Vagina (tissue), 2 donors: Measurements from ENCODE around the gene PLEKHA3.

Experiments used
- POLR2AphosphoS5 ChIP-seq, 2 donors: sonication (generic); formaldehyde crosslinking; IDR thresholded peaks; one replicate each; pipeline ENCODE4 v1.9.0; 2017; ENCODE audit warnings: antibody characterized with exemption in 2 of 2, mild to moderate bottlenecking in 2 of 2, low read depth in 1 of 2; ENCODE audit not compliant: insufficient read depth in 1 of 2
- TF ChIP-seq, protein P1 (sequence below), 3 experiments: fragments of 450-650 bp in 2 of 3; fragments of 200-600 bp in 1 of 3; sonication (generic) in 1 of 3; IDR thresholded peaks; one replicate each; pipeline ENCODE4 v1.5.1; 2017 to 2019; ENCODE audit warnings: antibody characterized with exemption in 3 of 3, mild to moderate bottlenecking in 2 of 3, moderate library complexity in 2 of 3

DNA sequence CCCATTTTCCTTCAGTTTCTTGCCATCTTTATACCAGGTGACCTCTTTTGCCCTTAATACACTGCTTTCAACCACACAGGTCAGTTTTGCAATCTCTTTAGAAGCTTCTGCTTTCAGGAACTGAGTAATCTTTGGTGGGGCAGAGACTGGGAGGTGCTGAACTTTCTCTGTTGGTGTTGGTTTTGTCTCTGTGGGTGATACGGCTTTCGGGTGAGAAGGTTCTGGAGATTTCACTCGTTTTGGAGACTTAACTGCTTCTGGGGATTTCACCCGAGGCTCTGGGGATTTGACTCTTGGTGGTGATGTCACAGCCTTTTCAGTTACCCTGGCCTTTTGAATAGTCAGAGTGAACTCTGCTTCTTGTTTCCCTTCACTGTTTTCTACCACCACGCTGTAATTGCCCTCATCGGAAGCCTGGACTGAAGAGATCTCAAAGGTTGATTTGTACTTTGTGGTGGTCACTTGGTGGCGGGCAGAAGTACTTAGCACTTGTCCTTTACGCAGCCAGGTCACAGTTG, 50.4 kb downstream of the PLEKHA3 start:
- TF ChIP-seq POLR2AphosphoS5 (IDR thresholded peaks at IDR 0.05; ENCODE audit: insufficient read depth in 1 of 2, low read depth in 1 of 2) = no peak
- TF ChIP-seq, protein P1, sequence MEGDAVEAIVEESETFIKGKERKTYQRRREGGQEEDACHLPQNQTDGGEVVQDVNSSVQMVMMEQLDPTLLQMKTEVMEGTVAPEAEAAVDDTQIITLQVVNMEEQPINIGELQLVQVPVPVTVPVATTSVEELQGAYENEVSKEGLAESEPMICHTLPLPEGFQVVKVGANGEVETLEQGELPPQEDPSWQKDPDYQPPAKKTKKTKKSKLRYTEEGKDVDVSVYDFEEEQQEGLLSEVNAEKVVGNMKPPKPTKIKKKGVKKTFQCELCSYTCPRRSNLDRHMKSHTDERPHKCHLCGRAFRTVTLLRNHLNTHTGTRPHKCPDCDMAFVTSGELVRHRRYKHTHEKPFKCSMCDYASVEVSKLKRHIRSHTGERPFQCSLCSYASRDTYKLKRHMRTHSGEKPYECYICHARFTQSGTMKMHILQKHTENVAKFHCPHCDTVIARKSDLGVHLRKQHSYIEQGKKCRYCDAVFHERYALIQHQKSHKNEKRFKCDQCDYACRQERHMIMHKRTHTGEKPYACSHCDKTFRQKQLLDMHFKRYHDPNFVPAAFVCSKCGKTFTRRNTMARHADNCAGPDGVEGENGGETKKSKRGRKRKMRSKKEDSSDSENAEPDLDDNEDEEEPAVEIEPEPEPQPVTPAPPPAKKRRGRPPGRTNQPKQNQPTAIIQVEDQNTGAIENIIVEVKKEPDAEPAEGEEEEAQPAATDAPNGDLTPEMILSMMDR (IDR thresholded peaks at IDR 0.05) = no peak
